Measurements from ENCODE around the gene MAPK9.

MAPK9 gene

DNA sequence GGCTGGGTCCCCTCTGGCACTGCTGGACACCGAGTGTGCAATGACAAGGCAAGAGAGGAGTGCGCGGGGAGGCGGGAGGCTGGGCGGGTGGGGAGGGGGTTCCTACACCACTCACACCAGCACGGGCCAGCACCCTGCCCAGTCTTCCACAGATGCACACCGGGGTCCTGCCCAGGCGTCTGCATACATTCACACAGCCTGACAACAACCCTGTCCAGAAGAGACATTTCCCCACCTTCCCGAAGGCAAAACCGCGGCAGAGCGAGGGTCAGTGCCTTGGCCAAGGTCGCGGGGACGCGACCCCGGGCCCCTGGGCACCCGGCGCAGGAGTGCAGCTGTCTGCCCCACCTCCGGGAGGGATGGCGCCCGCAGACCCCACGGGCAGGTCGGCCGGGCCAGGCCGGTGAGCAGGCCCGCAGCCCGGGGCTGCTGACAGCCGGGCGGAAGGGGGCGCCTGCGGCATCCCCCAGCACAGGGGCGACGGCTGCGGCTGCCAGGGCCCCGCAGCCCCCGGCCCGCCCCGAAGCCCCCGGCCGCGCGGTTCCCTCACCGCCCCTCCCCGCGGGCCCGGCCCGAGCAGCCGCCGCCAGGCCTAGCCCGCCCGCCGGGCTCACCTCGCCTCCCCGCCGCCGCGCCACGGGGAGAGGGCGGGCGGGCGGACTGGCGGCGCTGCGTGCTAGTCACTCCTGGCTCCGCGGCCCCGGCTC is 496 bp downstream of the MAPK9 start:
- no peak for DNase-seq

DNA sequence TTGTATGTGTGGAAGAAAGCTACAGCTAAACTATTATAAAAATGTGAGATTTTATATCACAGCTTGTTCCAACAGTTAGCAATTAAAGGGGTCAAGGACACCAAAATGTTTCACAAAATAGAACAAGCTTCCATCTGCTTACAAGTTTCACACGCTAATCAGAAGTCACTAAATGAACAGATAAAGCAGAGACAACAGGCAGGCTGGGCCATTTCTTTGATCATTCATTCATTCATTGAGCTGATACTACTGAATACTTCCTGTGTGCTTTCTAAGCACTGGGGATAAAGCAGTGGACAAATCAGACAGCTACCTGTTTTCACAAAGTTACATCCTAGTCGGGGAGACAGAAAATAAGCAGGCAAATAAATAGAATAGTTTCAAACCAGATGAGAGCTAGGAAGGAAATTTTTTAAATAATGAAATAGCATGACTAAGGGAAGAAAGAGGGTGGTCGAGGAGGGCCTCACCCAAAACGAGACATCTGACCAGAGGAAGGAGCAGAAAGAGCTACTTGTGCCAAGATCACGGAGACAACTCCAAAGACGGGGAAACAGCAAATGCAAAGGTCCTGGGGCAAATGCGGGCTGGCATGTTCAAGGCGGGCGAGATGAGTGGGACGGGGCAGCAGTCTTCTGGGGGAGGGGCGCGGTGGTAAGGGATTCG is 1.2 kb downstream of the MAPK9 start:
- no peak for DNase-seq

DNA sequence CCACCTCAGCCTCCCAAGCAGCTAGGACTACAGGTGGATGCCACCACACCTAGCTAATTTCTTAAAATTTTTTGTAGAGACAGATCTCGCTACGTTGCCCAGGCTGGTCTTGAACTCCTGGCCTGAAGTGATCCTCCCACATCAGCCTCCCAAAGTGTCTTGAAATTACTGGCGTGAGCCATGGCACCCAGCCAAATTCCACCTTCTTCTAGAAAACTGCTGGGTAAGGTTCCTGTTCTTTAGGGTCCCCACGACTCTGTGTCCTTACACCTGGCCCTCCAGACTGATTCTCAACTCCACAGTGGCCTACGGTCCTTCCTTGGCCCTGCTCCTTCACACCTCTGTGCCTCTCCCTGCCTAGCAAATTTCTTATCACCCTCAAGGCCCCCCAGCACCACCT is 1.9 kb downstream of the MAPK9 start:
- DNase-seq, result no peak

DNA sequence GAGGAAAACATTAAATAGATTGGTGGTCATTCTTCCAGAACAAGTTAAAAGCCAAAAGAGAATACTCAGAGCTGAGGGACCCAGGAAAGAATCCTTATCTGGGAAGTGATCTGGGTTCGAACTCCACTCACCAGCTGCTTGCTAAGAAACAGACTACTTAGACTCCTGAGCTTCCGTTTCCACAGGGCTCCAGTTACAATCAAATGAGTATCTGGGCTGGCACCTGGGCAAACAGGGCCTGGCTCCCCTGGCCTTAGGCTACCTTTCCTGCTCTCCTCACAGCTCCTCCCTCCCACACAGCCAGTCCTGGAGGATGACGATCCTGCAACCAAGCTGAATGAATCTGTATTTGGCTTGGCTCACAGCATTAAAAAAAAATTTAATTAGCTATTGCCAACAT is 2.5 kb downstream of the MAPK9 start:
- DNase-seq, result no peak

DNA sequence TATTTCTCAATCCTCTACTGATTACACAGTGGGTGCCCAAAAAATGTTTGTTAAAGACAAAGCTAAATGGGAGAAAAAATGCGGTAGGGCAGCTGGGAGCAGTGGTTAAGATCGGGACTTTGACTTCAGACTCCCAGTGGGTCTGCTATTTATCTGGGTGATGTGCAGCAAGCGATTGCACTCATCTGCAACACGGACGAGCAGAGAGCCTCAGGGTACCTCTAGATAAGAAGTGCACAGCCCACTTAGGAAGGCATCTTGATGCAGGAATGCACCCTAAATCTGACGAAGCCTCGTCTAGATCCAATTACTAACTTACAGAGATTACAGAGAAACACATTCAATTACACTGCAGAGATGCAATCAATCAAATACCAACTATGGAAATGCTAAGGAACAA is 4.0 kb downstream of the MAPK9 start:
- no peak for DNase-seq

DNA sequence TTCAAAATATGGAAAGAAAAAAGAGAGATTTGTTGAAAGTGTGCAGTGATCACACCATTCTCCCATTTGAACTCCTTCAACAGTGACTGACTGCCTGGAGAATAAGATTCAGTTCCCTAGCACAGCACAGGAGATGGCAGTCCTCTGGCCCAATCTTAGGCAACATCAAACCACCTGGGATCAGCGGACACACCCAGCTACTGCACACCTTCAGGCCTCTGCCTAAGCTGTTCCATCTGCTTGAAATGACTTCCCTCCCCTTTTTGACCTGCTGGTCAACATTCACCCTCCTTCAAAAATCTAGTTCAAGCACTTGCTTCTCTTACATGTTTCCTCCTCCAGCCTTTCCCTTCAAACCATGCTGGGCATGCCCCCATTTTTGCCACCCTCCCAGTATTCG is 4.5 kb downstream of the MAPK9 start:
- DNase-seq, result no peak

DNA sequence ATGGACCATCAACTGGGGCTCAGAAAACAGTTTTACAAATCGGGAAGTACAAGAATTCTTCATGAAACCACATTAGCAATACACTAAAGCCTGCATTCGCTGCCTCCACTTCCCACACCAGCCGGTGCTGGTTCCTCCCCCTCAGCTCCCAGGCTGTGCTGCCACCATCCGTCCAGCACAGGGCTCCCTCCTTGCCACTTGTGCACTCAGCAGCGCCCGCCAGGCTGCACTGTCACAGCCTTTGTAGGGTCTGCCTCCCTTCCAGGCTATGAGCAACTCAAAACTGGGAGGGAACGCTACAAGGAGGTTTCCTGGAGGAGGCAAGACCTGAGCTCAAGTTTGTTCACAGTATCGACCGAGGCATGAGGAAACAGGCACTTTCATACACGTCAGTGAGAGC is 7.7 kb downstream of the MAPK9 start:
- no peak for DNase-seq

DNA sequence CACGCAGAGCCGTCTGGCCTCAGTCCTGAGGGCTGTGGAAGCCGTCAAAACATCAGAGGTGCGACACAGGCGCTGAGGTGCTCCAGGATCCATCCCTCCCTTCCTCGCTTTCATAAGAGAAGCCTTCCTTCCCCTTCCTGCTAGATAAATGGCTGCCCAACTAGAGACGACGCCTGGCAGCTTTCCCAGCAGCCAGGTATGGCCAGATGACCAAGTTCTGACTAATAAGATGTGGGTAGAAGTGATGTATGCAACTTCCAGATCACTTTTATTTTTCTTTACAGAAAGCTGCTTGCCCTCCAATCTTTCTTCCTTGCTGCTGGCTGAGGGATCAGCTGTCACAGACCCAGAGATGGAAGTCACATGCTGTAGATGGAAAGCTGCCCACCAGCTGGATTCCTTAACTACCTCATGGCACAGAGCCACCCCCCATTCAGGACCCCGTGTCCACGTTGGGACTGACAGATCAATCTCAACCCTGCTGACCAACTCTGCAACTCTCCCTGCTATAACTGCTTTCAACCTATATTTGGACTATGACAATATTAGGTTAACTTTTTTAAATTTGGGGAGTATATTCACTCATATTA is 8.8 kb downstream of the MAPK9 start:
- no peak for DNase-seq

DNA sequence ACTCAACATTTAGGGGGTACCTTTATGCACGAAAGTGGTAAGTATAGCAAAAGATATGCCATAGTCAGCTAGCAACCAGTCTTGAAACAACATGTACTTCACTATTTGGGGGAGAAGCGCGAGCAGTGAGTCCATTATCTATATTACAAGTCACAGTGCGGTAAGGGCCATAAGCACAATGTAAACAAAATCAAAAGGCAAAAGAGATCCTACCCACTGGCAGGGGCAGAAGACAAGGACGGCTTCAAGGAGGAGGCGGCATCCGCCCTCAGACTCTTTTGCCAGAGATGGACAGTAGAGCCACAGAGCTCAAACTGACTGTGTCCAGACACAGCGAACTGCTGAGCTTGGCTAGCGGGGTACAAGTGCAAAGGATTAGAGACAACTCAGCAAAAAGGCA is 9.6 kb downstream of the MAPK9 start:
- DNase-seq, result no peak

DNA sequence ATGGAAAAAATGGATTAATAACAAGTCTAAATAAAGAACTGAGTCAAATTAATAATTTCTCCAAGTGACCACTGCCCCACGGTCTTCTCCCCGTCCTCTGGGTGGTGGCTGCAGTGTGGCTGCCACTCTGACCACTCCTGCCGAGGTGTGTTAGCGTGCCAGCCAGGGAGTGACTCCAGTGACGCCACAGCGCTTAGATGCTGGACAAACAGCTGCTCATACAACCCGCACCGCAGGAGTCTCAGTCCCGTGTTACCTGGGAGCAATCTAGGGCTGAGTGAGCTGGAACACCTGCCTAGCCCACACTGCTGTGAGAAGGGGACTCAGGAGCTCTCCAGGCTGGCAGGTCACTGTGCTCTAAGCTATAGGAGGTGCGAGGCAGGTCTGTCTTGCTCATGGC is 10.2 kb downstream of the MAPK9 start:
- peak; percentile 53 for DNase-seq

DNA sequence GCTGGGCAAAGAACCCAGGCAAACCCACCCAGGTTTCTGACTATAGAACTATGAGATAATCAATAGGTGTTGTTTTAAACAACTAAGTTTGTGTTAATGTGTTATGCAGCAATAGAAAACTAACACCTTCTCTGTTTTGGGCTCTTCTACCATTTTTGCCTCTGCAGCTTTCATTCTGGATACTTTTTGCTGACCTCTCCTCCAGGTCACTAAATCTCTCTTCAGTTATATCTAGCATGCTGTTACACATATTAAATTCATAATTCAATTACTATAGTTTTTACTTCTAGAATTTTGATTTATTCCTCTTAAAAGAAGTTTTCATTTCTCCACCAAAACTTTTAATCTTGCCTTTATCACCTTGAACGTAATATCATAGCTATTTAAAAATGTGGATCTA is 17.2 kb downstream of the MAPK9 start:
- DNase-seq, result no peak

DNA sequence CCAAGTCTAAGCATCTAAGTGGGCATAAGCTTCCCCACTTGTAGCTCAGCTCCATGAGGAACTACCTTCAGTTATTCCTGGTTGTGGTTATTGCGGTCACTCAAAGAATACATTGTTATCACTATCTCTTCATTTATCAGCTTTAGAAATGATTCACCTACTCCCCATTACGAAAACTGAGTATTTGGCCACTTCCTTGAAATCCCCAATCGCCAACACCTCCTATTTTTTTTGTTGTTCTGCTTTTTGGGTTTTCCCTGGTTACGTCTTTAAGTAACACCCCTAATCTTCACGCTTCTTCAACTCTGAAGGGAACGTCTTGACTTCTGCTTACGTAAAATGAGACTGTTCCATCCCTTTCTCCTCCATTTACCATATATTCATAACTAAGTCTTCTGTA is 20.7 kb downstream of the MAPK9 start:
- no peak for DNase-seq

DNA sequence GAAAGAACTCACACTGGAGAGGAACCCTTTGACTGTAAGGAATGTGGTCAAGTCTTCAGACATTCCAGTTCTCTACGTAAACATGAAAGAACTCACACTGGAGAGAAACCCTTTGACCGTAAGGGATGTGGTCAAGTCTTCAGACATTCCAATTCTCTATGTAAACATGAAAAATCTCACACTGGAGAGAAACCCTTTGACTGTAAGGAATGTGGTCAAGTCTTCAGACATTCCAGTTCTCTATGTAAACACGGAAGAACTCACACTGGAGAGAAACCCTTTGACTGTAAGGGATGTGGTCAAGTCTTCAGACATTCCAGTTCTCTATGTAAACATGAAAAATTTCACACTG is 32.6 kb downstream of the MAPK9 start:
- DNase-seq, result no peak

DNA sequence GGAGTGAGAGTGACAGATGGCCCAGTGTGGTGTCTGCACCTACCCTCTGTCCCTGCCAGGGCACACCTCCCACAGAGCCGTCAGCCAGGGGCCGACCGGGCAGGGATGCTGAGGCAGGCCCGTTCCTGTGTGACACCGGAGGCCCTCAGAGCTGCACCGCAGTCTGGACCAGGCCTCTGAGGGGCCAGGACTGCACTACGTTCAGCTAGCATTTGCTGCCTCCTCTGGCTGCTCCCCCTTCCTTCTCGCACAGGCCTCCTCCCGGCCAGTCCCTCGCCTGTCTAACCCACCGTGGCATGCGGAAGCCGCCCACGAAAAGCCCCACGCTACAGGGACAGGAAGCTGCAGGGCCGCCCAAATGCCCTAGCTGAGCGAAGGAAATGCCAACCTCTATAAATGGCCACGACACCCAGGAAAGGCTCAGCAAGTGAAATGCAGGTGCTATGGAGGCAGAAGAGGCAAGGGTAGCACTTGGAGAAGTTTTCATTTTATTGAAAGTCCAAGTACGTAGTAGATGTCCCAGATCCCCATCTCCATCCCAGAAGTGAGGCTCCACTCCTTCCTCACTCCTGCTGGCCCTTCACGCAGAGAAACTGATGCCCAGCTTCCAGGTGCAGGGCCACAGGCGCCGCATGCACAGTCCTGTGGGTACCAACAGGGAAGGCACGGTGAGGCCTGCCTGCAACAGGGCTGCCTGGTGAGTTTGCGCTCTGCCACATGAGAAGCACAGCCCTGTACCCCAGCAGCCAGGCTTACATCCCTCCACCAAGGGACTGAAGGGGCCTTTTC is 38.7 kb downstream of the MAPK9 start:
- no peak for DNase-seq

DNA sequence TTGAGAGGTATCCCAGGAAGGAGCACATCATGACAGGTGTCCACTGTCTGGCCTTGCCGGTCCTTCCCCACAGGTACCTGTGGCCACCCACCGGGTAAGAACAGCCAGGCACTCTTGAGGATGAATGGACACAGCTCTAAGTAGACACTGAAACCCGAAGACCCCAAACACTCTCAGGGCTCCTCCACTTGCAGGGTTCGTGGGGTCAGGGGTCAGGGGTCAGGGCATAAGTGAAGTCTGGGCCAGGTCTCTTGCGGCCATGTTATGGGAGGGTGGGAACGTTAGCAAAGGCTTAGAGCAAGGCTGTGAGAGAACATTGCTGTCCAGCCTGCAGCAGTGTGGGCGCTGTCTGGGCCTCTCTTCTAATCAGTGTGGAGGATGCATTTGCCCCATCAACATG is 40.0 kb downstream of the MAPK9 start:
- DNase-seq, result no peak

DNA sequence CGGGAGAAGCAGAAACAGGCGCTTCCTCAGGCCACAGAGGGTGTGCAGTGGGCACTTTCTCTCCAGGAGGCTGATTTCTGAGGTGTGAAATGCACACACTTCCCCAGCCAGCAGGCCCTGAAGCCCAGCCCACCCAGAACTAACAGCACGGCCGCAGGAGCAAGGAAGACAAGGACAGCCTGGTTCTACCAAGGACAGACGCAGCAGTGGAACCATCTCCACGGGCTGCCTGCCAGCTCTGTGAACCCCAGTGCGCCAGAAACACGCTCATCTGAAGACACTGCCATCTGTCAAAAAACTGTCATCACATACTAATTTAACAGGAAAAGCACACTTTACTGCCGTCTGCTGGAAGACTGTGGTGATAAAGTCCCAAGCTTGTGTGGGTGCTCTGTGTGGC is 40.7 kb downstream of the MAPK9 start:
- no peak for DNase-seq

DNA sequence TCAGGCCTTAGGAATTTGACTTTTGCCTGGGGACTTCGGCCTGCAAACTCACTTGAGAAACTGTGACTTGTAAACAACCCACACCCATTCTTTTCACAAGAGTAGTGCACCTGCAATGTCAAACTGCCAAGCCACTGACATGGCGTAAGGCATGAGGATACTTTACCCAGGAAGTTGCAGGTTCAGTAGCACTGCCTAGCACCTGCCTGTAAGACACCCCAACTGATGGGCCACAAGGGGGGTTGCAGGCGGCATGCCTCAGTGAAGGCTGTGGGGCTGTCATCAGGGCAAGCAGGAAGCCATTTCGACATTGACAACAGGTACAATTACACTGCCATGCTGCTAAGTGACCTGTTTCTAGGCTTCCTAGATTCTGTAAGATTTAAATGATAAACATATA is 41.6 kb downstream of the MAPK9 start:
- no peak for DNase-seq

DNA sequence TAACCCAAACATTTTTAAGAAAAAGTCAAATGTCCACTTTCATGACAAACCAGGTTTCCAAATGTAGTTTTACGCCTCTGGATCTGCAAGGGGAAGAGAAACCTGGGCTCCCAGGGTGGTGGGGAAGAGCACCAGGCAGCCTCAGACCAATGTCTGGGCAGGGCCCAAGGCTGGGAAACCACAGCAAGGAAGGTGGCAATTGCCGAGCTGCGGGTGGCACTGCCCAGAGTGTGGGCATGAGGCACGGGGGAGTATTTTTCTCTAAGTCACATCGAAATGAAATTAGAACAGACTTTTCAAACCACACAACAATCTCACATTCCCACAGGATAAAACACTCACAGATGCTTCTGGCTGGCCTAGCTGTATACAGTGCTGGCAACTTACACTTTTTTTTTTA is 50.3 kb downstream of the MAPK9 start:
- DNase-seq, result no peak

DNA sequence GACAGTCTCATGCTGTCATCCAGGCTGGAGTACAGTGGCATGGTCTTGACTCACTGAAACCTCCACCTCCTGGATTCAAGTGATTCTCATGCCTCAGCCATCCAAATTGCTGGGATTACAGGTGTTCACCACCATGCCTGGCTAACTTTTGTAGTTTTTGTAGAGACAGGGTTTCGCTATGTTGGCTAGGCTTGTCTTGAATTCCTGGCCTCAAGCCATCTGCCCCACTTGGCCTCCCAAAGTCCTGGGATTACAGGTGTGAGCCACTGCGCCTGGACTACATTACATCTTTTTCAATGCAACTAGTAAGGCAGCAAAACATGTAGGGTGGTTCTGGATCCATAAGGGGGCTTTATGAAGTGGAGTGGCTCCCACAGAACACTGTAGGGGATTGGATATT is 53.3 kb downstream of the MAPK9 start:
- DNase-seq, result no peak

DNA sequence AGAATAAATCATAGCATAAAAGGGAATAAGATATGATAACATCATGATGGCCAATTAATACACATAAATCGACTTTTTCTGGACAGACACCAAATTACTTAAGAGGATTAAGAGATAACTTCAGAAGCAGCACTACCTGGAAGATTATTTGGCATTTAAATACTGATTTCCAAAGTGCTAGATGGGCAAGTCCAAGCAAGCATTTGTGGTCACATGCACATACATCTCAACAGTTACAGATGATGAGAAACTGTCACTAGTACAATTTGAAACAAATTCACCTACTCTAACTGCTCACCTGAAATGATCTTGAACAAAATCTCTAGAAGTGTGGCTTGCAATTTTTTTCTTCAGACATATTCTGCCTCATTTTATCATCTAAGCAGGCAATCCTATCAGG is 56.0 kb downstream of the MAPK9 start:
- no peak for DNase-seq

DNA sequence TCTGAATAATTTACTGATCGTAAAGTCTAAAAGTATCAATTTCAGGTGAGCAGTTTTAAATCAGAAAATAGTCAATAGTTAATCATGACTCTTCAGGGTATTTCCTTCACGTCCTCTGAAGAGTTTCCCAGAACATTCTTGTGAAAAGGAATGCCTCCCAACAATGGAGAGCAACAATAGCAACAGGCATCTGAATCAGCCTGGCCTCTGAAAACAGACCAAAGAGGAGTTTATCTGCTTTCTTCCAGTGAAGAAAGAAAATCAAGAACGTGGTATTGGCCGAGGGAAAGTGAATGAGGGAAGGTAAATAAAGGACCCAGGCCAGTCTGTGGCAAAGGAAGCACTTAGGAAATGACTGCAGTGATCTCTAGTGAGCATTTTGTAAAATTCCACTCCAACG is 56.8 kb downstream of the MAPK9 start:
- no peak for DNase-seq

DNA sequence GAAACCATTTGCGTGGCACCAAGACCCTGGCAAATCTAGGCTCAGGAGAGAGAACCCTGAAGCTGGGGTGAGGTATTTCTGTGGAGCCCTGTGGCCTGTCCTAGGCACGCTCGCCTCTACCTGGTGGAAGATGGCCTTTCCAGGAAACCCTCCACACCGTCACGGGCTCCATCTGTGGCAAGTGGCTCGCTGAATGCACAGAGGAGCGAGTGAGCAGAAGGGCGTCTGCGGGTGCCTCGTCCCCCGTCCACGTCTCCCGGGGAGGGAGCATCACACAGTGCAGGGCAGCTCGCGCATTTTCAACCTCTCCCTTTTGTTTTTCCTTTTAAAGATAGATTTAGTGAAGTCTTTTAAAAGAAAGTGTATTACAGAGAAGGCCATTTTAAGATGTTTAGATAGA is 57.6 kb downstream of the MAPK9 start:
- DNase-seq, result no peak

DNA sequence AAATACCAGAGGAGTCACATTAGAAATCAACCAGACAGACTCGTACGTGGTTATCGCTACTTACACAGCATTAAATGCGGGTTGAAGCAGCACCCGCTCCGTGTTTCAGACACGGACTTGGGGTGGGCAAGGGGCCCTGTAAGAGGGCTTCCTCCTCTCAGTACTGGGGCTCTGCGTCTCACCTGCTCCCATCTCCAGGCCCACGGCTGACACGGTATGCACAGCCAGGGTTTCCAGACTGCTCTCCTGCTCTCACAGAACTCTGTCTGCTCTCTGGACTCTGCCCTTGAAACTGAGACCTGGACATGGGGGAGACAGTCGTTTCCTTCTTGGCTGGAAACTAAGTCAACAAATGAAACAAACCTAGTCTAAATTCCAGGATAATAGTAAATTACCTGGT is 58.2 kb downstream of the MAPK9 start:
- DNase-seq, result no peak

DNA sequence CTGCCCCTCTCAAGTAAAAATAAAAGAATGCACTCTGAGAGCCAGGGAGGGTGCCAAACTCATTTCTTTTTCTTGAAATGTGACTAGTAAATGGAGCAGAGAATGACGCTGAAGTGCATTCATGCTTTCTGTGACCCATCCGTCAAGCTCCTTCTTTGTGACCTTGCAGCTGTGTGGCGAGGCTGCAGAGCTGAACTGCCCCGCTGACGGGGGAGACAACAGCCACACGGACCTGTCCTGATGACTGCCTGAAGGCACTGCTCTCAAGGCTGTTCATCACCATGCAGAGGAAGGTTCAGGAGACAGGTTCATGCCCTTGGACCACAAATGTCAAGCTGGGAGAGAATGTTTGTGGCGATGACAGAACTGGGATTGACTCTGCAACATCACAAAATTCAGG is 61.9 kb downstream of the MAPK9 start:
- no peak for DNase-seq

All from NCI-H748 treated with DMSO at 0.1 percent for 48 hours (cell line).